GM21515 (cell line): ENCODE measurements around the gene IFT122.
"Not testable (repeated sequence)": the region's sequence is repeated elsewhere in the genome, so short reads cannot be mapped to it uniquely, and the experiment has no call there.

Source experiments
- ATAC-seq: cut with Tn5 transposase; IDR thresholded peaks from one replicate; pipeline ENCODE4 v1.9.1; 2021; ENCODE audit not compliant: unreplicated experiment

The IFT122 gene

GRCh38 chr3:129534428-129535027, 94.5 kb downstream of the IFT122 start:
- no peak for ATAC-seq

- no peak for ATAC-seq
Measured at GRCh38 chr3:129535075-129535474, 95.1 kb downstream of the IFT122 start.

- ATAC-seq = no peak
Measured at GRCh38 chr3:129536374-129536667, 96.3 kb downstream of the IFT122 start.

- no peak for ATAC-seq
Measured at GRCh38 chr3:129536804-129537203, 96.8 kb downstream of the IFT122 start.

DNA sequence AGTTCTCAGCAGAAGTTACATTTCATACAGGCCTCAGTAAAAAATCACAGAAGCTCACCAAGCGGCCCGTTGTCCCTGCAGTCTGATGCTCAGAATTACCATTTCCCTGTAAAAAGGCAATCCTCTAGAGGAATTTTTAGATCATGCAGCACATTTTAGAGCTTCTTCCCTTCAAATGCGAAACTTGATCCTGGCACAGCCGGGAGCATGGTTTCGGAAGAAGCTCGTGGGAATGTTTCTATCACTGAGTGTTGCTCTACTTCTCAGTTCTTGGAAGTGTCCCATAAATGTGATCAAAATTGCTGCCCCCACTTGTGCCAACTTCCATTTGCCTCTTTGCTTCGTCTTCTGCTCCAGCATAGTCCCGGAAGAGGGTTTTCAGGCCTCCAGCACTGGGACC, 99.2 kb downstream of the IFT122 start:
- no peak for ATAC-seq

GRCh38 chr3:129540776-129541516, 100.9 kb downstream of the IFT122 start:
- no peak for ATAC-seq

- ATAC-seq = no peak
Measured at GRCh38 chr3:129542747-129543146, 102.7 kb downstream of the IFT122 start.

DNA sequence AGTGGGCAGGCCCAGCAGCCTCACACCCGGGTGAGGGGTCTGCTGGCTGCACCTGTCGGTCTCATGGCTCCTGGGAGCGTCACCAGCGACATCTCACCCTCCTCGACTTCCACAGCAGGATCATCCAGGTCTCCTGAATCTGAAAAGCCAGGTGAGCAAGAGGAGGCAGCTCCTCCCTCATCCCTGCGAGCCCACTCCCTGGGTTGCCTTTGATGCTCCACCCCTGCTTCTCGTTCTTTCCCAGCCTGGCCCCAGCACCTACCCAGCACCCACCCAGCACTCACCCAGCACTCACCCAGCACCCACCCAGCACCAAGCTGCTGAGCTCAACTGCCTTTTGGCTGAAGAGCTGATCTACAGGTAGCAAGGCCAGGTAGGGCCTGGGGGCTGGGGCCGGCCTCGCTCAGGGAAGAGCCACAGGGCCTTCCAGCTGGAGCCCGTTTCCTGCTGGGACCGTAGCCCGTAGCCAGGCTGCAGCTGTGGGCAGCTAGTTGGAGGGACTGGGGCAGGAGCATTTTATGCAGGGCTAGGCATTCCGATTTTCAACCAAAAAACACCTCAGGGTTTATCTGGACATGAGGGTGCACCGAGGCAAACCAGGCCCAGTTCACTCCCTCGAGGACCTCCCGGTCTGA, 103.2 kb downstream of the IFT122 start, which contains the start of gene H1-8:
Gene H1-8 (plus strand): TSS at position 20 of the 635 bp plus-strand sequence. CDS start 44 bp downstream, at position 64.
- ATAC-seq = no peak

- ATAC-seq = no peak
Measured at GRCh38 chr3:129543999-129544398, 104.0 kb downstream of the IFT122 start.

DNA sequence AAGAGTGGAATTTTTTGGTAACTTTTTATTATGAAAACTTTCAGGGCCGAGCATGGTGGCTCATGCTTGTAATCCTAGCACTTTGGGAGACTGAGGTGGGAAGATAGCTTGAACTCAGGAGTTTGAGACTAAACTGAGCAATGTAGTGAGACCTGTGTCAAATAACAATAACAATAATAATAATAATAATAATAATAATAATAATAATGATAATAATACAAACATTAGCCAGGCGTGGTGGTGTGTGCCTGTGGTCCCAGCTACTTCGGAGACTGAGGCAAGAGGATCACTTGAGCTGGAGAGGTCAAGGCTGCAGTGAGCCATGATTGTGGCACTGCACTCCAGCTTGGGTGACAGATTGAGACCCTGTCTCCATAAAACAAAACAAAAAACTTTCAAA, 105.9 kb downstream of the IFT122 start:
- not testable (repeated sequence) for ATAC-seq

GRCh38 chr3:129547241-129547640, 107.2 kb downstream of the IFT122 start:
- no peak for ATAC-seq

GRCh38 chr3:129548104-129548965, 108.3 kb downstream of the IFT122 start:
- no peak for ATAC-seq

- ATAC-seq = no peak
Measured at GRCh38 chr3:129549006-129549800, 109.2 kb downstream of the IFT122 start.

- no peak for ATAC-seq
Measured at GRCh38 chr3:129549805-129550204, 109.8 kb downstream of the IFT122 start.

DNA sequence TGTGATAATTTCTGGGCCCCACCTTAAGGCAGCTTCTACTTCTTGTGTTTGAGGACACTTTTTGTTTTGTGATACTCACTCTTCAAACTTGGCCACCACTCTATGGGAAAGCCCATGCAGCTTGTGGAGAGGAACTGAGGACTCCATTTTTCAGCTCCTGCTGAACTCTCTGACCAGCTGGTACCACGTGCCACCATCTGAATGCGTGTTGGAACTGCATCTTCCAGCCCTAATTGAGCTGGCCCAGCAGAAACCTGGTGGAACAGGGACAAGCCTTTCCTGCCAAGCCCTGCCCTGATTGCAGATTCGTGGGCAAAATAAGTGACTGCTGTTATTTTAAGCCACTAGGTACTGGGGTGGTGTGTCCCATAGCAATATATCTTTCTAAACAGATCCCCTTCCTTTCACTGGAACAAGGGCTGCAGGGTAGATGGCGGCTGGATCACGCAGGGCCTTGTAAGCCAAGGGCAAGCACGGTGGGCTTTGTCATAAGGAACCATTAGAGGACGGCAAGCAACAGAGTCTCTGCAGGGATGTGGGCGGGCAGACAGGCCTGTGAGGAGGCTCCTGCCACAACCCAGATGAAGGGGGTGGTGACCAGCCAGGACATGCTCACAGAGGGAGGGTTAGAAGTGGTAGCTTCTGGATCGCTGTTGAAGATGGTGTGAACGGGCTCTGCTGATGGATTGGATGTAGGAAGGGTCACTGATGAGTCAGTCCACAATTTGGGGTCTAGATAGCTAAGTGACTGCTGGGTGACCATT, 112.4 kb downstream of the IFT122 start:
- no peak for ATAC-seq

DNA sequence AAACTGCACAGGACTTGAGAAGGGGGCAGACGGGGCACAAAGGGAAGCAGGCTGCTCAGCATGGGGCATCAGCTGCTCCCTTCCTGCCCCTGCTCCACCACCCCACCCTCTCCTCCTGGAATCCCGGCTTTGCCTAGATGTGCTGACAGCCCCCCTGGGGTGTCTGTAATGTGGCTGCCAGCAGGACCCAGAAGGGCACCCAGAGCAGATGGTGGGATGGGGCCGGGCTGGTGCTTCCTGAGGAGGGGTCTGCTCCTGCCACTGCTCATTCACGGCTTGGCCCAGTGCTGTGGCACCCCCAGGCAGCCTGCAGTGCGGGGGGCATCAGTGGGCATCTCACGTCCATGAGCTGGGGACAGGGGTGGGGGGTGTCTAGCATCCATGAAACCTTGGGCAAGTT, 113.1 kb downstream of the IFT122 start:
- ATAC-seq = no peak

- ATAC-seq = no peak
Measured at GRCh38 chr3:129553719-129554118, 113.7 kb downstream of the IFT122 start.

DNA sequence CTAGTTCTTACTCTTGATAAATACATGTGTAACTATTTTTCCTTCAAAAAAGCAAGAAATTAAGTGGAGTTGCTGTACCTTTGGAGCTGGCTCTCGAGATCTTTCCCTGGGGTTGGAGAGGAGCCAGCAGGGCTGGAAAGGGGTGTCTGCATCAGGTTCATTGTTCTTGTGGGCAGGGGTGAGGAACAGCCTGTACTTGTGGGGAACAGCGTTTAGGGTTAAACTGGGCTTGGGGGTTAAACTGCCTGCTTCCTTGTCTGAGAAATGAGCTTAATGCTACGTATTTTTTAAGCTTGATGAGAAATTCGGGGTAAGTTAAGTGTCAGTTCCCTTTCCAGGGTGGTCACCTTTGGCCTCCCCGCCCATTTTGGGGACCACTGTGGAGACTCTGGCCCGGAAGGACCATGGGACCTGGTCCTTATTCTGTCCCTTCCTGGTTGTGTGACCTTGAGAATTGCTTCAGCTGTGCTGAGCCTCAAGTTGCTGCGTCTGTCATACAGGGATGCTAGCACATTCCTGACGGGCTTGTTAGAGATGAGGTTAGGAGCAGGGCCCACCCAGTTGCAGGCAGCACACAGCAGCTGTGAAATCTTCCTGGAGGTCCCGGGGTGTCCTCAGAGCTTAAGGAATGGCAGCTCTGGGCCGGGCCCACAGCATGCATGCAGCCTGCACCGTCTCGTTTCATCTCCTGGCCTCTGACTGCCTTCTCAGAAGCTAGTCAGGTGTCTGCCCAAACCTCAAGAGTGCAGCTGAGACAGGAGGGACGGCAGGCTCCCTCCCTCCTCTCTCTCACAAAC, 114.5 kb downstream of the IFT122 start:
- ATAC-seq = no peak

DNA sequence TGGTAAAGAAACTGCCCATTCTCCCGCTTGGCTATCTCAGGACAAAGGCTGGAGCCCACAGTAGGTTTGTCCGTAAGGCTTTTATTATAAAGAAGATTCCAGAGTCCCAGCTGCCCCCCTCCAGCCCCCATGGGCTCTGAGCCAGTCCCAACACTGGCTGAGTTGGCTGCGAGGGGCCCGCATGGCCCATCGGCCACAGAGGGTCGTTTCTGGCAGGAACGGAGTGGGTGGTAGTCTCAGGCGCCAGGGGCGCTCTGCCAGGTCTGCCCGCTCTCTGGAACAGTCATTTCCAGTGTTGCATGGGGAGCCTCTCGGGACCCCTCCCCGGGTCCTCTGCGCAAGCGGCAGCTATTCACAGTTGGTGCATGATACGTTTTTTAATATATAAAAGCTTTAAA, 115.1 kb downstream of the IFT122 start:
- no peak for ATAC-seq
